ENCODE measurements around the gene SCN3B.

The SCN3B gene

GRCh38 chr11:123654566-123655081, at the start of gene SCN3B:
Gene SCN3B, minus strand, starts transcription at chr11:123654624. Its CDS starts 823 bp downstream, at chr11:123653801.
- TF ChIP-seq, protein P1, sequence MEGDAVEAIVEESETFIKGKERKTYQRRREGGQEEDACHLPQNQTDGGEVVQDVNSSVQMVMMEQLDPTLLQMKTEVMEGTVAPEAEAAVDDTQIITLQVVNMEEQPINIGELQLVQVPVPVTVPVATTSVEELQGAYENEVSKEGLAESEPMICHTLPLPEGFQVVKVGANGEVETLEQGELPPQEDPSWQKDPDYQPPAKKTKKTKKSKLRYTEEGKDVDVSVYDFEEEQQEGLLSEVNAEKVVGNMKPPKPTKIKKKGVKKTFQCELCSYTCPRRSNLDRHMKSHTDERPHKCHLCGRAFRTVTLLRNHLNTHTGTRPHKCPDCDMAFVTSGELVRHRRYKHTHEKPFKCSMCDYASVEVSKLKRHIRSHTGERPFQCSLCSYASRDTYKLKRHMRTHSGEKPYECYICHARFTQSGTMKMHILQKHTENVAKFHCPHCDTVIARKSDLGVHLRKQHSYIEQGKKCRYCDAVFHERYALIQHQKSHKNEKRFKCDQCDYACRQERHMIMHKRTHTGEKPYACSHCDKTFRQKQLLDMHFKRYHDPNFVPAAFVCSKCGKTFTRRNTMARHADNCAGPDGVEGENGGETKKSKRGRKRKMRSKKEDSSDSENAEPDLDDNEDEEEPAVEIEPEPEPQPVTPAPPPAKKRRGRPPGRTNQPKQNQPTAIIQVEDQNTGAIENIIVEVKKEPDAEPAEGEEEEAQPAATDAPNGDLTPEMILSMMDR (IDR thresholded peaks at IDR 0.05; ENCODE audit: extremely low read depth, missing control alignments) = no peak
- DNase-seq (ENCODE audit: low spot score) = peak; percentile 70

- TF ChIP-seq, protein P1 (IDR thresholded peaks at IDR 0.05; ENCODE audit: extremely low read depth, missing control alignments) = no peak
- DNase-seq (ENCODE audit: low spot score) = no peak
These were observed 48.3 kb upstream of the SCN3B start for GRCh38 chr11:123702696-123703095.

- peak; percentile 20 for DNase-seq (ENCODE audit: low spot score)
- TF ChIP-seq, protein P1 (IDR thresholded peaks at IDR 0.05; ENCODE audit: extremely low read depth, missing control alignments) = no peak
These were observed 47.7 kb upstream of the SCN3B start for GRCh38 chr11:123702139-123702538.

GRCh38 chr11:123700772-123701171, 46.3 kb upstream of the SCN3B start:
- no peak for DNase-seq (ENCODE audit: low spot score)
- TF ChIP-seq, protein P1 (IDR thresholded peaks at IDR 0.05; ENCODE audit: extremely low read depth, missing control alignments) = no peak

DNA sequence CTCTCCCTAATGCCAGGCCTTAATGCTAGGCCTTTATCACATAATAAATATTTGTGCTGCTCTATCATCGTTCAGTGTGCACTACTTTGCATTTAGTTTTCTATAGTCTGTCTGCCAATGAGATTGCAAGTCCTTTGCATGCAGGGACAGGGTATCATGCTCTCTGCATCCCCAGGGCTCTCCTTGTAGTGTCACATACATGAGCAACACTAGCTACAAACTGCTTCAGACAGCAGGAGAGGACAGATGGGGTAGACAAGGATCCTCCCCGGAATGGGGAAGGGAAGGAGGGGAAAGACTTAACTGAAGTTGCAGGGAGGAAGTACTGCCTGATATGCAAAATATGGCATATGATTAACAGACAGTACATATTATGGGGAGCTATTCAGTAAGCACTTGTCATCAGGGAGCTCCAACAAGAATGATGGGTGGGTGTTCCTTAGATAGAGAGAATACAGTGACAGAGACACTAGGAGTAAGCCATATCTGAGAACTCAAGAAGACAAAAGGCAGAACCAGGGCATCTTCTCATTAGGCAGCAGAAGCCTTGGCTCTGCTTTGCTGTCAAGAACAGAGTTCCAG, 44.2 kb upstream of the SCN3B start:
- no peak for DNase-seq (ENCODE audit: low spot score)
- TF ChIP-seq, protein P1 (IDR thresholded peaks at IDR 0.05; ENCODE audit: extremely low read depth, missing control alignments) = no peak

GRCh38 chr11:123696183-123696582, 41.8 kb upstream of the SCN3B start:
- TF ChIP-seq, protein P1 (IDR thresholded peaks at IDR 0.05; ENCODE audit: extremely low read depth, missing control alignments) = no peak
- DNase-seq (ENCODE audit: low spot score) = no peak

- TF ChIP-seq, protein P1 (IDR thresholded peaks at IDR 0.05; ENCODE audit: extremely low read depth, missing control alignments) = no peak
- no peak for DNase-seq (ENCODE audit: low spot score)
These were observed 40.8 kb upstream of the SCN3B start for GRCh38 chr11:123695231-123695630.
